ENCODE data around the gene FMC1.
A peak's percentile ranks its signal among the peaks of the same experiment; 100 is the strongest.
"Not testable (repeated sequence)": the region's sequence is repeated elsewhere in the genome, so short reads cannot be mapped to it uniquely, and the experiment has no call there.

Gene FMC1

GRCh38 chr7:139341058-139341775, at the start of gene FMC1:
FMC1 (plus strand) TSS chr7:139341337; CDS start chr7:139341385, 48 bp downstream.
- DNase-seq = peak; percentile 86

- DNase-seq = no peak
Observed at GRCh38 chr7:139292821-139293220, 48.3 kb upstream of the FMC1 start.

- DNase-seq = no peak
Observed at GRCh38 chr7:139293534-139293933, 47.6 kb upstream of the FMC1 start.

GRCh38 chr7:139294241-139294640, 46.9 kb upstream of the FMC1 start:
- DNase-seq = no peak

- DNase-seq = no peak
Observed at GRCh38 chr7:139294951-139295575, 46.1 kb upstream of the FMC1 start.

GRCh38 chr7:139297795-139298194, 43.3 kb upstream of the FMC1 start:
- no peak for DNase-seq

- no peak for DNase-seq
Observed at GRCh38 chr7:139299296-139299695, 41.8 kb upstream of the FMC1 start.

- DNase-seq = no peak
Observed at GRCh38 chr7:139300390-139300789, 40.7 kb upstream of the FMC1 start.

- DNase-seq = no peak
Observed at GRCh38 chr7:139304517-139304916, 36.6 kb upstream of the FMC1 start.

GRCh38 chr7:139317939-139318505, 23.1 kb upstream of the FMC1 start:
- no peak for DNase-seq

- DNase-seq = no peak
Observed at GRCh38 chr7:139321071-139321745, 19.9 kb upstream of the FMC1 start.

- not testable (repeated sequence) for DNase-seq
Observed at GRCh38 chr7:139324709-139325108, 16.4 kb upstream of the FMC1 start.

GRCh38 chr7:139328375-139328774, 12.8 kb upstream of the FMC1 start:
- no peak for DNase-seq

- no peak for DNase-seq
Observed at GRCh38 chr7:139329119-139329518, 12.0 kb upstream of the FMC1 start.

- DNase-seq = no peak
Observed at GRCh38 chr7:139330333-139331030, 10.7 kb upstream of the FMC1 start.

- no peak for DNase-seq
Observed at GRCh38 chr7:139332697-139333359, 8.3 kb upstream of the FMC1 start.

- not testable (repeated sequence) for DNase-seq
Observed at GRCh38 chr7:139333443-139333842, 7.7 kb upstream of the FMC1 start.

GRCh38 chr7:139334399-139335150, 6.6 kb upstream of the FMC1 start:
- DNase-seq = no peak

GRCh38 chr7:139339025-139339424, 2.1 kb upstream of the FMC1 start:
- no peak for DNase-seq

- no peak for DNase-seq
Observed at GRCh38 chr7:139339698-139340036, 1.5 kb upstream of the FMC1 start.

GRCh38 chr7:139340037-139340807, 915 bp upstream of the FMC1 start:
- DNase-seq = peak; percentile 95
